Activated T-cell treated with anti-CD3 and anti-CD28 coated beads, Interleukin-2, amount 50 U/mL, for 1 hour (primary cell): Measurements from ENCODE around the gene ACHE.
"Not testable (repeated sequence)": the region's sequence is repeated elsewhere in the genome, so short reads cannot be mapped to it uniquely, and the experiment has no call there.

Experiments
- DNase-seq: peaks from one replicate; pipeline ENCODE4 v3.0.0-alpha.2; 2020

ACHE gene

GRCh38 chr7:100860702-100861615 lies 34.7 kb downstream of the ACHE start:
- DNase-seq, result no peak

- DNase-seq, result no peak
Measured at GRCh38 chr7:100859856-100860255, 35.8 kb downstream of the ACHE start.

GRCh38 chr7:100856871-100857282 lies 38.8 kb downstream of the ACHE start:
- no peak for DNase-seq

GRCh38 chr7:100855515-100855914 lies 40.2 kb downstream of the ACHE start:
- no peak for DNase-seq

GRCh38 chr7:100854899-100855298 lies 40.8 kb downstream of the ACHE start:
- DNase-seq, result not testable (repeated sequence)

GRCh38 chr7:100854146-100854895 lies 41.4 kb downstream of the ACHE start:
- no peak for DNase-seq

GRCh38 chr7:100852048-100852872 lies 43.4 kb downstream of the ACHE start, which contains the start of gene SLC12A9:
Gene SLC12A9 (plus strand): TSS chr7:100852713. CDS start chr7:100854198, 1,485 bp downstream.
- peak; percentile 87 for DNase-seq

- no peak for DNase-seq
Measured at GRCh38 chr7:100847360-100847759, 48.3 kb downstream of the ACHE start.

GRCh38 chr7:100840470-100841100 lies 55.1 kb downstream of the ACHE start:
- no peak for DNase-seq
